Spleen (tissue), 11 donors: Measurements from ENCODE around the gene RNF111. TPM values are rescaled to one million over a fixed set of nuclear protein-coding genes. Genes with fewer than 3 reads are reported as not detected.

ENCODE experiments used
- DNase-seq: peaks from one replicate; pipeline ENCODE4 v3.0.0-alpha.2; 2020
- H3K27ac ChIP-seq, 8 donors: fragments of 200-600 bp; sonication (generic) in 7 of 8; 1 replicate in 4 of 8; 2 replicates in 4 of 8; pipeline versions ENCODE4 v1.5.0 to v1.8.0; 2016 to 2021; ENCODE audit warnings: inconsistent platforms in 4 of 8, mild to moderate bottlenecking in 4 of 8, moderate library complexity in 1 of 8
- H3K27me3 ChIP-seq, 7 donors: fragments of 200-600 bp; sonication (generic) in 6 of 7; replicated peaks in 1 of 7; 1 replicate in 4 of 7; 2 replicates in 3 of 7; pipeline versions ENCODE4 v1.5.0 to v1.8.0; 2016 to 2021; ENCODE audit warnings: inconsistent platforms in 3 of 7, mild to moderate bottlenecking in 1 of 7
- H3K36me3 ChIP-seq, 6 donors: fragments of 200-600 bp; sonication (generic) in 5 of 6; 1 replicate in 4 of 6; 2 replicates in 2 of 6; pipeline versions ENCODE4 v1.5.0 to v1.8.0; 2016 to 2021; ENCODE audit warnings: inconsistent platforms in 2 of 6
- H3K4me1 ChIP-seq, 6 donors: fragments of 200-600 bp; sonication (generic) in 5 of 6; 1 replicate in 3 of 6; 2 replicates in 3 of 6; pipeline versions ENCODE4 v1.5.0 to v1.8.0; 2016 to 2021; ENCODE audit warnings: inconsistent platforms in 3 of 6
- H3K4me3 ChIP-seq, 8 donors: fragments of 200-600 bp; sonication (generic) in 7 of 8; 1 replicate in 4 of 8; 2 replicates in 4 of 8; pipeline versions ENCODE4 v1.5.0 to v1.8.0; 2016 to 2021; ENCODE audit warnings: inconsistent platforms in 4 of 8, mild to moderate bottlenecking in 4 of 8, moderate library complexity in 2 of 8
- H3K9me3 ChIP-seq, 8 donors: fragments of 200-600 bp; sonication (generic) in 7 of 8; 1 replicate in 4 of 8; 2 replicates in 4 of 8; pipeline versions ENCODE4 v1.5.0 to v1.8.0; 2016 to 2021; ENCODE audit warnings: inconsistent platforms in 4 of 8
- POLR2A ChIP-seq, 3 donors: fragments of 450-650 bp; IDR thresholded peaks; one replicate each; pipeline ENCODE4 v1.5.1; 2017; ENCODE audit warnings: antibody characterized with exemption in 3 of 3, mild to moderate bottlenecking in 1 of 3
- POLR2AphosphoS5 ChIP-seq, 3 donors: sonication (generic); formaldehyde crosslinking; IDR thresholded peaks; one replicate each; pipeline ENCODE4 v1.5.1; 2017; ENCODE audit warnings: antibody characterized with exemption in 3 of 3
- WGBS, 5 donors: extraction: QIAGEN DNeasy Blood & Tissue Kit in 3 of 5; methylation state at CpG; one replicate each; pipeline versions ENCODE4 v1.1.5 to v1.1.7; 2013 to 2018; 5-methylcytosine and 5-hydroxymethylcytosine counted together
- intact Hi-C: fragments of 100-400 bp; cut with DNase I; formaldehyde crosslinking; loops from one replicate; pipeline ENCODE4 v1.15.0; 2023; ENCODE audit warnings: low total_unique reads
- polyA plus RNA-seq, 3 donors: library from polyadenylated mRNA; stranded (reverse); fragments of 200-250 nt; gene quantifications; one replicate each; pipeline ENCODE4 v1.2.1, GENCODE V29; 2013
- total RNA-seq, 7 donors: library from RNA; depleted of rRNA in 3 of 7; stranded (reverse); fragments of >200 nt in 3 of 7; fragmentation: NEBNext Ultra II Directional in 4 of 7; extraction: Animal tissue kit (Norgen Biotek cat#: 25700) in 4 of 7; gene quantifications; one replicate each; pipeline versions ENCODE4 v1.1.0 to v1.2.1, GENCODE V29; 2016 to 2021
- TF ChIP-seq, protein P1 (sequence below), 11 experiments: fragments of 200-600 bp in 7 of 11; fragments of 450-650 bp in 4 of 11; sonication (generic) in 4 of 11; IDR thresholded peaks in 8 of 11; conservative IDR thresholded peaks in 3 of 11; 1 replicate in 7 of 11; 2 replicates in 4 of 11; pipeline versions ENCODE4 v1.4.0 to v1.8.0; 2016 to 2021; ENCODE audit warnings: antibody characterized with exemption in 11 of 11, inconsistent platforms in 4 of 11, mild to moderate bottlenecking in 1 of 11
- donor health status: healthy with polysubstance abuse.
- donor health status: DM: no; HTN: no; CAD: no; lungs with moderate emphysema.
- donor health status: DM: no; HTN: no; CAD: no.
- donor health status: Bipolar disorder and iron deficiency.
- donor health status: healthy.
- donor health status: DM: no; HTN: no; CAD: no.
- donor health status: DM: yes; HTN: yes; CAD: no.

The RNF111 gene
- total and polyA plus RNA-seq, 10 donors: 10.5 to 68.2 (median 41.1) TPM

DNA sequence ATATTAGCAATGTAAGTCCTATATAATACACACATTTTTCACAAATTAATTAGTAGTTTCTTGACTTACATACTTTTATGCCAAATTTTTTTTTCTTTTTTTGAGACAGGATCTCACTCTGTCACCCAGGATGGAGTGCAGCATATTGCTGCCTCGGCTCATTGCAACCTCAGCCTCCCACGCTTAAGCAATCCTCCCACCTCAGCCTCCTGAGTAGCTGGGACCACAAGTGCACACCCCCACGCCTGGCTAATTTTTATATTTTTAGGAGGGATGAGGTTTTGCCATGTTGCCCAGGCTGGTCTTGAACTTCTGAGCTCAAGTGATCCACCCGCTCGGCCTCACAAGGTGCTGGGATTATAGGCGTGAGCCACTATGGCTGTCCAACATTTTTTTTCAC, 54.6 kb downstream of the RNF111 start:
- DNase-seq: no peak
- Histone ChIP-seq H3K4me1 (peaks cover 4 to 65% (median 24%) of the 10 kb centered on the region in 6 donors), H3K27ac (no peak overlapping the region), H3K9me3 (no peaks in the 10 kb centered on the region), H3K36me3 (peaks cover 0 to 68% (median 6%) of the 10 kb centered on the region in 6 donors), H3K27me3 (no peaks in the 10 kb centered on the region), H3K4me3 (no peak overlapping the region)
- 90 to 95% (median 93%) methylated on average over 6 of the region's 6 CpGs for WGBS, 5 donors
- intact Hi-C loops: no loop called here
- no peak for TF ChIP-seq POLR2A (IDR thresholded peaks at IDR 0.05)
- TF ChIP-seq, protein P1, sequence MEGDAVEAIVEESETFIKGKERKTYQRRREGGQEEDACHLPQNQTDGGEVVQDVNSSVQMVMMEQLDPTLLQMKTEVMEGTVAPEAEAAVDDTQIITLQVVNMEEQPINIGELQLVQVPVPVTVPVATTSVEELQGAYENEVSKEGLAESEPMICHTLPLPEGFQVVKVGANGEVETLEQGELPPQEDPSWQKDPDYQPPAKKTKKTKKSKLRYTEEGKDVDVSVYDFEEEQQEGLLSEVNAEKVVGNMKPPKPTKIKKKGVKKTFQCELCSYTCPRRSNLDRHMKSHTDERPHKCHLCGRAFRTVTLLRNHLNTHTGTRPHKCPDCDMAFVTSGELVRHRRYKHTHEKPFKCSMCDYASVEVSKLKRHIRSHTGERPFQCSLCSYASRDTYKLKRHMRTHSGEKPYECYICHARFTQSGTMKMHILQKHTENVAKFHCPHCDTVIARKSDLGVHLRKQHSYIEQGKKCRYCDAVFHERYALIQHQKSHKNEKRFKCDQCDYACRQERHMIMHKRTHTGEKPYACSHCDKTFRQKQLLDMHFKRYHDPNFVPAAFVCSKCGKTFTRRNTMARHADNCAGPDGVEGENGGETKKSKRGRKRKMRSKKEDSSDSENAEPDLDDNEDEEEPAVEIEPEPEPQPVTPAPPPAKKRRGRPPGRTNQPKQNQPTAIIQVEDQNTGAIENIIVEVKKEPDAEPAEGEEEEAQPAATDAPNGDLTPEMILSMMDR (IDR thresholded peaks at IDR 0.05 in 8 of 11, conservative IDR thresholded peaks at IDR 0.05 in 3 of 11): no peak
- TF ChIP-seq POLR2AphosphoS5 (IDR thresholded peaks at IDR 0.05): no peak

GRCh38 chr15:59048897-59049296, 61.4 kb downstream of the RNF111 start:
- no peak for DNase-seq
- no peak overlapping the region for H3K4me3 ChIP-seq
- peaks cover 0 to 32% (median 17%) of the 10 kb centered on the region in 6 donors for H3K4me1 ChIP-seq
- H3K36me3 ChIP-seq: peaks cover 0 to 62% (median 10%) of the 10 kb centered on the region in 6 donors
- no peaks in the 10 kb centered on the region for H3K27me3 ChIP-seq
- 94 to 99% (median 97%) methylated on average over 3 of the region's 3 CpGs for WGBS, 5 donors
- no peak overlapping the region for H3K27ac ChIP-seq
- intact Hi-C loops: no loop called here
- no peaks in the 10 kb centered on the region for H3K9me3 ChIP-seq
- TF ChIP-seq, protein P1 (IDR thresholded peaks at IDR 0.05 in 8 of 11, conservative IDR thresholded peaks at IDR 0.05 in 3 of 11): no peak
- TF ChIP-seq POLR2A (IDR thresholded peaks at IDR 0.05): no peak
- TF ChIP-seq POLR2AphosphoS5 (IDR thresholded peaks at IDR 0.05): no peak

DNA sequence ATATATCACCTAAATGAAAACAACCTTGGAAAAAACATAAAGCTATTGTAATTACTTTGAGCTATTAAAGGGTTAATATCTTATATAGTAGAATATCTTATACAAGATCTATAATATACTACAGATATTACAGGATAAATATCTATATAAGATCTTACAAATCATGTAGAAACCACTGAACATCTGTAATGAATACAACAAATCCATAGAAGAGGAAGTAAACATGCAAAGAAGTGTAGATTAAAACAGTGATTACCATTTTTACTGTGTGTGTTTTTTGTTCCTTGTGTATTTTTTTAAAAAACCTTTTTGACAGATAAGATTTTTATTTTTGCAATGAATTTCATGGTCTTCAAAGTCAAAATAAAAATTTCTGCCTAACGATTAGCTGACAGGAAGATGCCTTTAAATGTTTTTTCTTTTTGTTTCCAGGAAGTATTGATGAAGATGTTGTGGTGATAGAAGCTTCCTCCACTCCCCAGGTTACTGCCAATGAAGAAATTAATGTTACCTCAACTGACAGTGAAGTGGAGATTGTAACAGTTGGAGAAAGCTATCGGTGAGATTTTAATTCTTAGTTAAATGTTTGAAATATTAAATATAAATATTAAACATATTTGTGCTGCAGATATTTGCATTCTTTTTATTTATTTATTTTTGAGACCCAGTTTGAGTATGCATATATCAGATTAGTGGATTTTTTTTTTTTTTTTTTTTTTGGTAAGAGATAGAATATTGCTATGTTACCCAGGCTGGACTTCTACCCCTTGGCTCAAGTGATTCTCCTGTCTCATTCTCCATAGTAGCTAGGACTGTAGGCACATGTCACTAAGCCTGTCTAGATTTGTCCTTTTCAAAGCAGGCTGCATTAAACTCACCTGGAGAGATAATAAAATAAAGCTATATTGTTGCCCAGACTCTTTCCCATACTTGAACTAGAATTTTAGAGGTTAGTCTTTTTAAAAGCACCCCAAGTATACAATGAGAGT, 64.7 kb downstream of the RNF111 start:
- DNase-seq: no peak
- intact Hi-C loops: no loop called here
- TF ChIP-seq, protein P1 (IDR thresholded peaks at IDR 0.05 in 8 of 11, conservative IDR thresholded peaks at IDR 0.05 in 3 of 11): no peak
- no peak for TF ChIP-seq POLR2A (IDR thresholded peaks at IDR 0.05)
- TF ChIP-seq POLR2AphosphoS5 (IDR thresholded peaks at IDR 0.05): no peak
- H3K27ac ChIP-seq: peak overlapping the region in 2 of 8 donors; percentile 8 to 24
- H3K27me3 ChIP-seq: no peaks in the 10 kb centered on the region
- WGBS, 5 donors: 43 to 49% (median 46%) methylated on average over 2 of the region's 2 CpGs
- no peaks in the 10 kb centered on the region for H3K9me3 ChIP-seq
- no peak overlapping the region for H3K4me3 ChIP-seq
- peaks cover 0 to 18% (median 8%) of the 10 kb centered on the region in 6 donors for H3K4me1 ChIP-seq
- peaks cover 0 to 78% (median 33%) of the 10 kb centered on the region in 6 donors for H3K36me3 ChIP-seq

- Histone ChIP-seq H3K27ac (no peak overlapping the region), H3K36me3 (peaks cover 0 to 78% (median 38%) of the 10 kb centered on the region in 6 donors), H3K27me3 (no peaks in the 10 kb centered on the region), H3K4me1 (peaks cover 0 to 18% (median 8%) of the 10 kb centered on the region in 6 donors), H3K9me3 (no peaks in the 10 kb centered on the region), H3K4me3 (no peak overlapping the region)
- 70 to 98% (median 76%) methylated on average over 3 of the region's 3 CpGs for WGBS, 5 donors
- TF ChIP-seq, protein P1 (IDR thresholded peaks at IDR 0.05 in 8 of 11, conservative IDR thresholded peaks at IDR 0.05 in 3 of 11): no peak
- no peak for TF ChIP-seq POLR2A (IDR thresholded peaks at IDR 0.05)
- TF ChIP-seq POLR2AphosphoS5 (IDR thresholded peaks at IDR 0.05): no peak
- intact Hi-C loops: no loop called here
- DNase-seq: no peak
Measured at GRCh38 chr15:59052915-59053407, 65.5 kb downstream of the RNF111 start.
